DMS 273 (cell line): ENCODE results near the gene MKRN2.
"Not testable (repeated sequence)": the region's sequence is repeated elsewhere in the genome, so short reads cannot be mapped to it uniquely, and the experiment has no call there.

Experiments
- DNase-seq: peaks from one replicate; lab custom pipeline; 2025; ENCODE audit not compliant: unreplicated experiment; lab: John Stamatoyannopoulos, UW

MKRN2 gene, protein sequence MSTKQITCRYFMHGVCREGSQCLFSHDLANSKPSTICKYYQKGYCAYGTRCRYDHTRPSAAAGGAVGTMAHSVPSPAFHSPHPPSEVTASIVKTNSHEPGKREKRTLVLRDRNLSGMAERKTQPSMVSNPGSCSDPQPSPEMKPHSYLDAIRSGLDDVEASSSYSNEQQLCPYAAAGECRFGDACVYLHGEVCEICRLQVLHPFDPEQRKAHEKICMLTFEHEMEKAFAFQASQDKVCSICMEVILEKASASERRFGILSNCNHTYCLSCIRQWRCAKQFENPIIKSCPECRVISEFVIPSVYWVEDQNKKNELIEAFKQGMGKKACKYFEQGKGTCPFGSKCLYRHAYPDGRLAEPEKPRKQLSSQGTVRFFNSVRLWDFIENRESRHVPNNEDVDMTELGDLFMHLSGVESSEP

DNA sequence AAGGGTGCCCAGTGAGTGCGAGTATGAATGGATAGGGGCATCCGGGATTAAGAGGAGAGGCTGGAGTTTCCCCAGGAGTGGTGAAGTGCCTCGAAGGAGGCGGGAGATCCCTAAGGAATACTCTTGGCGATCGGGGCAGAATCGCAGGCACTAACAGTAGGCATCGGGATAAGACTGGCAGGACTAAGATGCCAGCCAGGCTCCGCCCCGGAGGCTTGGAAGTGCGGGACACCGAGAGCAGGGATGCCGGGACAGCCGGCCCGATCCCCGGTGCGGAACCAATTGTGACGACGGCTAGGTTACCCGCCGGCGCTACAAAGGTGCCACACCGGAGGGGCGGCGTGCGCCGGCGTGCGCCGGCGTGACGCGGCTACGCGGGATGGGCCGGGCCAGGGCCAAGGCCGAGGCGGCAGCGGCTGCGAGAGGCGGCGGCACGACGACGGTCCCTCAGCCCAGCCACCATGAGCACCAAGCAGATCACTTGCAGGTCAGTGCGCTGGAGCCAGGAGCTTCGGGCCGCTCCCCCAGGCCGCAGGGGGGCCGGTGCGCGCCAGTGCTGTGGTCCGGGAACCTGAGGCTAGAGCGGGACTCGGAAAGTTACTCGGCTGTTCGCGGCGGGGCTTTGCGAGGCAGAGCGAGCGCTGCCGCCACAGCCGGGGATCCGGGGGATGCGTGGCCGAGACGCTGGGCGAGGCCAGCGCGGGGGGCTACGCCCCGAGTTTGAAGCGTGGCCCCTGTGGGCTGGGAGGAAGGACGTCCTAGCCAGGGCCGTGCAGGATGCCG is at the start of gene MKRN2:
MKRN2 (plus strand) TSS at position 398 of the 783 bp plus-strand sequence; CDS start at position 462, 64 bp downstream.
- peak; percentile 94 for DNase-seq

DNA sequence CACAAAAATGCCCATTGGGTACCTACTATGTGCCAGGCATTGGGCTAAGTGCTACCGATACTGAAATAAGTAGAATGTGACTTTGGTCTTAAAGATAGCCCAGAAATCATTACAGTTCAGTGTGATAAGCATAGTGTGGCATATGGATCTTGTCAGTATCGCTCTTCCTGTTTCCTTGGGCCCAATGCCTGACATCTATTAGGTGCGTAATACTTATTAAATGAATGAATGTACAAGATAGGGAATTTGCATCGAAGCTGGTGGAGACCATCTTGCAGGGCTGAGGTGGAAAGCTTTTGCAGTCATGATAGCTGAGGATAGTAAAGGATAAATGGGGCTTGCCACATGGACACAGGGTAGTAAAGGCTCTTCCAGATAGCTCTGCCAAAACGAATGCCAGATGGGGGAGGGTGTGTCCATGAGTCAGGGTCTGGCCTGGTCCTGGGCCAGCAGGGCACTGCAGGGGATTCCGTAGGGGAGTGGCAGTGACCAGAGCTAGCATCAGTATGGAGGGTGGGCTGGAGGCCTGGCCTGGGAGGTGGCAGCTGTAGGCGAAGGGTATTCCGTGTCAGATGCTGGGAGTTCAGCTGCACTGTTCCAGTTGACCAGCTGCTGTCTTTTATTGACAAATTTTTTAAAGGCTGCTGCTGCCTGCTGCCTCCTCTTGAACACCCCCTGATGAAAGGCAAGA is 49.2 kb upstream of the MKRN2 start:
- peak; percentile 74 for DNase-seq

DNA sequence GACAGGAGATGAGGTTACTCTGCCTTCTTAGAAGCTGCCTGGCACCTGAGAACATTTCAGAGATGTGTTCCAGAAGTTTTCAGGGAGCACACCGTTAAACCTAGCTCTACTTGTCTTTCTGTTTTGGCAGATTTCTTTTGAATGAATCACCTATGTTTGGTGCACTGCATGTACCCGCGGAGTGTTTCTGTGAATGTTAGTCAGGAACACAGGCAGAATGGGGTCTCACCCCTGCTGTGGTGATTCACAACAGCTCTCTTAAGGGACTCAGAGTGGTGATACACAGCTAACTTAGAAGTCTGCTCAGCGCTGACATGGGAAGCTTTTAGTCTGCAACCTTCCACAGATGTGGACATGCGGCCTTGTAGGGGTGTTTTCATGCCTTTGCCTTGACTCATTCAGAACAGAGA is 48.6 kb upstream of the MKRN2 start:
- DNase-seq: no peak

DNA sequence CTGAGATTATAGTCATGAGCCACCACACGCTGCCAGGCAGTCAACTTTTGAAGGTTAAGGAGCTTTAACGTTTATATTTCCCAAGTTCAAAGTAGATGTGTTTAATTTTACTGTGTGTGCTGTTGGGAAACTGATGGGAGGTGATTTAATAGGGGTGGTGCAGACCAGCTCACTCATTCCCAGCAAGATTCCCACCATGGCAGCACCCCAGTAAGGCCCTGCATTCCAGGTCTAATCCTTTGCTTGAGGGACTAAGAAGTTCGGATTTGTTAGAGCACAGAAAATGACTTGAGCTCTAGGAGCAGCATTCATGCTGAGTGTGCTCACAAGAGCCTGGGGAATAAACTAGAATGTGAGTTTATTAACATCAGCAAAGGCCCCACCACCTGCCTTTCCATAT is 47.4 kb upstream of the MKRN2 start:
- DNase-seq: no peak

DNA sequence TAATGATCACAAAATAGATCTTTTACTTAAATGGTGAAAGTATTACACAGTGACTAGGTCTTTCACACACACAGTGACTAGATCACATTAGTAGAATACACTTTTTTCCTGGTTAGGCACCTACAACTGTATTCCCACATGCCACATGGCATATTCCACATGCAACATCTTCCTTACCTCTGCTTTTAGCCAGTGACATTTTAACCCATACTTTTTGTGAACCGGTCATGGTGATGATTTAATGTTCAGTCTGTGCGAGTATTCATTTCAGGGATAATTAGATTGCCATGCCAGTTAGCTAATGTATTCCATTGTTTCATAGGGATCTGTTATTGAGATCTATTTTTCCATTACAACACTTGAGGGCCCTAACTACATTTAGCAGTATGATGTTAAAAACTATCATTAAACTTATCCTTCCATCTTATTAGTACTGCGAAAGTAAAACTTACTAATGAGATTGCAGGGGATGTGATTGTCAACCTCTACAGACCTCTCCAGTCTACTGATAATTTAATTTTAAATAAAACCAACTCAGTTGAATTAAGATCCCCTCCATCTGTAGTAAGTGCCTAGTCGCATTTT is 44.3 kb upstream of the MKRN2 start:
- no peak for DNase-seq

DNA sequence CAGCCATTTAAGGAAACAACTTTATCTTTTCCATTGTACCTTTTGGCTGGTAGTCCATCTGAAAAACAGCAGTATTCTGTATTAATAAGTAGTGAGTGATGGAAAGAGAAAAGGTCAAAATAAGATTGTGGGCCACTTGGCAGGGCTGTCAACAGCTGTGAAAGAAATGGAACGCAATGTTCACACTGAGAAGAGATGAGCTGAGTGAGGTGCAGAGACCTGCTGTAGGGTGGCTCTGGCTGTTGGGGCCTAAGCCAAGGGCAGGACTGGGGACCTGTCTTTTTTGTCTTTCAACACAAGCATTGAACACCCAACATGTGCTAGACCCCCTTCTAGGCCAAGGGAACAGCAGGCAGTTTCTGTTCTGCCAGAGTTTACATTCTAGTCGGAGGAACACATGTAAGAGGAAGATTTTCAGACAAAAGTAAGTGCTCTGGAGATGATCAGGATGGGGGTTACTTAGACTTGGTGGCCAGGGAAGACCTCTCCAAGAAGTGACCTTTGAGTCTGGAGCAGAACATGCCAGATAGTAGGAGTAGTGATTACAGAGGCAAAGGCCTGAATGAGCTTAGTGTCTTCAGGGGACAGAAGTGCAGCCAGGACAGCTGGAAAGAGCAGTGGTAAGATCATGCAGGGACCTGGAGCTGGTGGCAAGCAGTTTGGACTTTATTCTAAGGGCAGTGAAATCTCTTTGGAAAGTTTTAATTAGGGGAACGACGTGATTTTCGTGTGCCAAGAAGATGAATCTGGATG is 43.0 kb upstream of the MKRN2 start:
- DNase-seq: no peak

DNA sequence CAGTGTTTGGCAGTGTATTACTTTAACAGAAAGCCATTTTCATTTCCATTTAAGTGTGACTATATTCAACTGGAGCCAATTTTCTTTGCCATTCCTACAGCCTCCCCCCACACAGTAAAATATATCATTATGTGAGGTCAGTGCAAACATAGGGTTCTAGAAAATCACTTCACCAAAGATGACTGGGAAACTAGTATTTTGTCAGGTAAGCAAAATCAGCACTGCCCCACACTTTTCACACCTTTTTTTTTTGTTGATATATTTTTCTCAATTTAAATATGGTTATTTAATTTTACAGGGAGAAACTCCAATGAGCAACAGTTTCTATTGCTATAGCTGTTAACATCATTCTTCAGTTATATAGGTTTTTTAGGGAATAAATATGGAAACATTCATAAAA is 41.3 kb upstream of the MKRN2 start:
- DNase-seq: no peak

DNA sequence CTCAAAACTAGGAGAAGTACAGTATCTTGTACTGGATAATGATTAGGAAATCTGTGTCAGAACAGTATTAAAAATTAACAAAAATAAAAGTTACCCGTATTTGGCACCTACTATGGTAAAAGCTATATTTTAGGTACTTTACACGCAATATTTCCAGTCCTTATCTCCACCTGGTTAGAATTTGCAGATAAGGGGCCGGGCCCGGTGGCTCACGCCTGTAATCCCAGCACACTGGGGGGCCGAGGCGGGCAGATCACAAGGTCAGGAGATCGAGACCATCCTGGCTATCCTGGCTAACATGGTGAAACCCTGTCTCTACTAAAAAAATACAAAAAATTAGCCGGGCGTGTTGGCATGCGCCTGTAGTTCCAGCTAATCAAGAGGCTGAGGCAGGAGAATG is 40.0 kb upstream of the MKRN2 start:
- no peak for DNase-seq

DNA sequence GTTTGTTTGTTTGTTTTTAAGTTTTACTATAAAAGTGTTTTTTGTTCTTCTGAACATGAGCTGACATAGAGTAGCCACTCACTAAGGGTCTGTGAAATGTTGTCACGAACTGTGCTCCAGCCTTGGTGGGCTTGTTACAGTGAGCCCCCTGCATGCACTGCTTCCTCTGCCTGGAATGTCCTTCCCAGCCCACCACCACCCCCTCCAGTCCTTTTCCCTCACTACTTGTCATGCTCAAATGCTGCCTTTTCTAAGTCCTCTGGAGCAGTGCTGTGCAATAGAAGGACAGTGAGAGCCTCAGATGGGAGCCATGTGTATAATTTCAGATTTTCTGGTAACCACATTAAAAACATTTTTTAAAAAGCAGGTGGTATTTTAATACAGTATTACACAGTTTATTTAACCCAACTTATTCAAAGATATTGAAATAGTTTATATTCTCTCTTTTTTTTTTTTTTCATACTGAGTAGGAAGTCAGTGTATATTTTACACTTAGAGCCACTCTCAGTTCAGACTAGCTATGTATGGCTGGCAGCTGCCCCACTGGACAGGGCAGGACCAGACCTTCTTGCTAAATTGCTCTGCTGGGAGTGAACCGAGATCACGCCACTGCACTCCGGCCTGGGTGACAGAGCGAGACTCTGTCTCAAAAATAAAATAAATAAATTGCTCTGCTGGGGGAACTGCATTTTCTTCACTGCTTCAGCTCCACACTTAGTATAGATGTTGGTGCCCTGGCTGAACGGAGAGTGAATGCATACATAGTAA is 38.4 kb upstream of the MKRN2 start:
- DNase-seq: no peak

DNA sequence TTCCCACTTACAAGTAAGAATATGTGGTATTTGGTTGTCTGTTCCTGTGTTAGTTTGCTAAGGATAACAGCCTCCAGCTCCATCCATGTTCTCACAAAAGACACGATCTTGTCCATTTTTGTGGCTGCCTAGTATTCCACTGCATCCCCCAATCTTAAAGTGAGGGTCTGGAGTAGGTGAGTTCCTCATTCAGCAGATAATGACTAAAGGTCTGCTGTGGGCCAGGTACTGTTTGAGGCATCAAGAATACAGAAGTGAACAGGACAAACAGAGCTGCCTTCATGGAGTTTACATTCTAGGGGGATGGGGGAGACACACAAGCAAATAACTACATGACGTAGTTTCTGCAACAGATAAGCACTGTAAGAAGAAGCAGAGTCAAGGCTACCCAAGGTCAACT is 35.9 kb upstream of the MKRN2 start:
- DNase-seq: no peak

DNA sequence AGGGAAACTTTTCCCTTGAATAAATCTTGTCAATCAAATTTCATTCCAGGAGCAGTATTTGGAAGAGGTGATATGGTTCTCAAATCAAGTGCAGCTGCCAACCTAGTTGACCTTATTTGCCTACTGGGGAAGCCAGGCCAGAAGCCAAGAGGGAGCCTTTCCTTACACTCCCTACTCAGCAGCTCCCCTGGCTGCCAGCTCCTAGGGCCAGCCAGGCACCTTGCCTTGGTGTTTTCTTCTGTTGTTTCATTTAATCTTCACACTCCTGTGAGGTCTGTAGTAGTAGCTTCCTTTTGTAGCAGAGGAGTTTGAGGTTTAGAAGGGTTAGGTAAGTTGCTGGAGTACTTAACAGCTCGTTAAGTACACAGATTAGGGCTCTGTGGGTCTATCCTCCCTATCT is 34.2 kb upstream of the MKRN2 start:
- DNase-seq: peak; percentile 17

DNA sequence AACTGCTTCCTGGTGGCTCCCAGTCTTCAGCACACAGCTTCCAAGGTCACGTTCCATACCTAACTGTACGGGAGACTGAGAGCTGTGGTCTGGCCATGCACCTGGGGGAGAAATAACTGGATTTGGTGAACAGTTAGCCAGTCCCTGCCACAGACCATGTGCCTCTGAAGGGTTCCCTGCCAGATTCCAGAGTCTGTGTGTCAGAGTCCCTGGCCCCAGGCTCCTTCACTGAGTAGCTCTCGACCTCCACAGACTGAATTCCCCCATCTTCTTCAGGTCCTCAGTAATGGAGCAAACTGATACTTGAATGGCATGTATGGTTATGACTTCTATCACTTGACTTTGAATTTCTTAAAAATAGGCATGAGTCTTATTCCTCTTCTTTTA is 29.1 kb upstream of the MKRN2 start:
- no peak for DNase-seq

DNA sequence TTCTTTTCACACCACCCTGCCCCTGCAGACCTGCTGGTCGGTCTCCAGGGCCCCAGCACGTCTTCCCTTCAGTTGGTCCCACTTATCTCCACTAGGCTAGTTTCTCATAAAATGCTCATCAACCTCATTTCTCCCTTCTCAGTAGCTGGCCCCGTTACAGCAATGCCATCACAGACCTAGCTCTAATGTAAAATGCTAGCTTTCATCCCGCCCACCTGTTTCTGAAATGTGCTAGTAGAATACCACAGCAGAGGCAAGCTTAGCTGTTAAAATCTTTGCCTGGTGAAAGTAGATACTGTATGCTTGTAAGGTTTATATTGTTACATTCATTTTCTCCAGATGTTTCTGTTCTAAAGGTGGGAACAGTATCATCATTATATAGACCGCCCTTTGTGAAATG is 24.7 kb upstream of the MKRN2 start:
- DNase-seq: no peak

DNA sequence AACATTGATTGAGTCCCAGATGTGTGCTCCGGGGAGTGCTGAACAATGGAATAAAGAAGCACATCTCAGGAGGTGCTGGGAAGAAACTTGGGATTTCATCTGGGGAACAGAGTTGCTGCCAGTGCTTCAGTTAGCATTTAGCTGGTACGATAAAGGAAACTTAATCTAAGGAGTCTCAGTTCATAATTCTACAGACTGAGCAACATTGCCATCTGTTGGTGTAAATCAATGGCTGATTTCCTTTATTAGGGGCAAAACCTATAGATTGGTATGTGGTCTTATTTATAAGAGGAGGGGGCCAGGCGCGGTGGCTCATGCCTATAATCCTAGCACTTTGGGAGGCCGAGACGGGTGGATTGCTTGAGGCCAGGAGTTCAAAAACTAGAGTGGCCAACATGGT is 20.5 kb upstream of the MKRN2 start:
- no peak for DNase-seq

DNA sequence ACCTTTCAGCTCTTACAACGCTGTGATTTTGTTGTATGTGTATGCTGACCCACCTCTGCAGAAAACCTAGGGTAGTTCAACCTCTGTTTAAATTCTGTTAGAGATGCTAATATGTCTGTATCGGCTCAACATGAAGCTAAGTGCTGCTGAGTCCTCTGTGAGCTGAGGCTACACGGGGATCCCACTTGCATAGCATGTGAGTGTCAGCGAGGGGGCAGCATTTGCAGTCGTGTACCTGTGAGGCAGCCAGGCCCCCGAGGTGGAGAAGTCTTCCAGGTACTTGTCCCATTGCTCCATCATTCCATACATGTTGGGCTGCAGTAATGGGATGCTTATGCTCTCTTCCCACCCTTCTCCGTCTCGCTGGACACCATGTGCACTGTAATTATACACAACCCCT is 15.3 kb upstream of the MKRN2 start:
- no peak for DNase-seq

DNA sequence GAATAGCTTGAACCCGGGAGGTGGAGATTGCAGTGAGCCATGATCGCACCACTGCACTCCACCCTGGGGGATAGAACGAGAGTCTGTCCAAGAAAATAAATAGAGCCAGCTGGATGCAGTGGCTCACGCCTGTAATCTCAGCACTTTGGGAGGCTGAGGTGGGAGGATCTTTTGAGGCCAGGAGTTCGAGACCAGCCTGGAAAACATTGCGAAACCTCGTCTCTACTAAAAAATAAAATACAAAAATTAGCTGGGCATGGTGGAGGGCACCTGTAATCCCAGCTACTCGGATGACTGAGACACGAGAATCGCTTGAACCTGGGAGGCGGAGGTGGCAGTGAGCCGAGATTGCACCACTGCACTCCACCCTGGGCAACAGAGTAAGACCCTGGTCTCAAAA is 13.4 kb upstream of the MKRN2 start:
- DNase-seq: not testable (repeated sequence)

DNA sequence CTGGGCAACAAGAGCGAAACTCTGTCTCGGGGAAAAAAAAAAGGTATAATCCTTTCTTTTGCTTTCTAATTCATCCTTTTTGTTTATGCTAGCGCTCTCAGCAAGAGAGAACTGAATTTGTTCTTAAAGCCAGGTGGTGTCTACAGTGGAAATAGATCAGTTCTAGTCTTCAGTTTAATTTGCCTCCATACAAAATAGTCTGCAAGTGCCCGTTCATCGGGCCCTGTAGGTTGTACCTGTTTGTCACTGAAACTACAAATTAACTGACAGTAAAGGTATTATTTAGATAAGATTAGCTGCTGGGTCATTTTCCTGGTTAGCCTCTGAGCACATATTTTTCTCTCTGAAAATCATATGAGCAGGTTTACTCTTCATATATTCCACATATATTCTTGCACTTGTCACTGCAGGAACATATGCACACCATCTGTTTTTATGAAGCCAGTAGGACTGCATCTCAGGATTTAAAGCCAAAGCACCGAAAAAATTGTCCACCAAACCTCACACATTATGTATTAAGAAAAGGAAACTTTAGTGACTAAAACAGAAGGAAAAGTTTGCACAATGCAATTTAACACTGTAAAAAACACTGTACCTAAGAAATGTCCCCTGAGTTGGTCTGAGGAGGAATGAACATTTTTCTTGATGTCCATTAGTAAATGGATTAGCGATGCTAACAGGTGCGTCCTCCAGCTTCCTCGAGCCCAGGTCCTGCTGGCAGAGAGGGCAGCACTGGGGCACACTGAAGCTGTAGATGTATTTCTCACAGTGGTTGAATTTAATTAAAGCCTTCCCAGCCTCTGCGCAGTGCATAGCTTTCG is 12.0 kb upstream of the MKRN2 start:
- peak; percentile 58 for DNase-seq

DNA sequence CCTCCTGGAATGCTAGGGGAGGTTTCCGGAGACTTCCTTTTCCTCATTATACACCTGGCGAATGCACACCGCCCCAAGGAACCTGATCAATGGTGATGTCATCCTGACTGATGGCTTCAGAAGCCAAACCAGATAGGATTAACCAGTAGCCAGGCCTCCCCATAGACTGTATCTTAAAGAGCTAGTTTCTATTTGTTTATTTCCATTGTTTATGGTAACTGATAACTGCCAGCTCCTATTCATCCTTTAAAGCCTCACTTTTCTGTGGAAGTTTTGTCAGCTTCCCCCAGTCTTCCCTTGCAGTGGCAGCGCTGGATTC is 11.5 kb upstream of the MKRN2 start, which contains the start of gene MKRN2OS:
MKRN2OS (minus strand) TSS at position 27 of the 319 bp plus-strand sequence. CDS start 35 bp downstream, outside the sequence.
- no peak for DNase-seq
